Muscle layer of duodenum (tissue), 2 donors: ENCODE results near the gene ATG16L2.

Experiments
- H3K27ac ChIP-seq: one replicate; pipeline ENCODE4 v1.7.0; 2013; ENCODE audit warnings: mild to moderate bottlenecking, low read length
- H3K27me3 ChIP-seq: one replicate; pipeline ENCODE4 v1.7.0; 2013; ENCODE audit warnings: low read depth, mild to moderate bottlenecking, control low read depth, low read length
- H3K36me3 ChIP-seq, 2 donors: one replicate each; pipeline ENCODE4 v1.7.0; 2013; ENCODE audit warnings: low read length in 2 of 2, control low read depth in 1 of 2, mild to moderate bottlenecking in 1 of 2; ENCODE audit not compliant: insufficient read depth in 2 of 2, control insufficient read depth in 1 of 2
- H3K4me1 ChIP-seq, 2 donors: one replicate each; pipeline ENCODE4 v1.7.0; 2013; ENCODE audit warnings: low read length in 2 of 2, mild to moderate bottlenecking in 2 of 2, control low read depth in 1 of 2, moderate library complexity in 1 of 2; ENCODE audit not compliant: insufficient read depth in 2 of 2, control insufficient read depth in 1 of 2
- H3K4me3 ChIP-seq, 2 donors: one replicate each; pipeline ENCODE4 v1.7.0; 2013; ENCODE audit warnings: low read length in 2 of 2, low read depth in 1 of 2, mild to moderate bottlenecking in 1 of 2
- H3K9me3 ChIP-seq, 2 donors: one replicate each; pipeline ENCODE4 v1.7.0; 2013; ENCODE audit warnings: low read length in 2 of 2, control low read depth in 1 of 2, mild to moderate bottlenecking in 1 of 2; ENCODE audit not compliant: control insufficient read depth in 1 of 2
- donor health status: healthy.

ATG16L2 gene

DNA sequence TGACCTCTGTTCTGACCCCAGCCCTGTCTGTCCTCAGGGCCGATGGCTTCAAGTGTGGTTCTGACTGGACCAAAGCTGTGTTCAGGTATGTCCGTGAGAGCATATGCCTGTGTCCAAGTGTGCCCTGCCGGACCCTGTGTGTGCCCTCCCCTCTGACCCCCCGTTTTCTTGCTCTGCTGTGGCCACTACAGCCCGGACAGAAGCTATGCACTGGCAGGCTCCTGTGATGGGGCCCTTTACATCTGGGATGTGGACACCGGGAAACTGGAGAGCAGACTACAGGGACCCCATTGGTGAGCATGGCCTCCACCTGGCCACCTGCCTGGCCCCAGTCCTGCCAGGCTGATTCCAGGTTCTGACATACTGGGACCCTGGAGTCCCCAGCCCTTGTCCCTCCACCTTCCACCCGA lies 14.5 kb downstream of the ATG16L2 start:
- peaks cover 0 to 13% of the 10 kb centered on the region in 2 donors for H3K4me1 ChIP-seq

GRCh38 chr11:72829178-72829577 lies 15.0 kb downstream of the ATG16L2 start:
- Histone ChIP-seq H3K4me3 (no peak overlapping the region), H3K27me3 (no peaks in the 10 kb centered on the region), H3K36me3 (peaks cover 8 to 18% of the 10 kb centered on the region in 2 donors), H3K27ac (no peak overlapping the region), H3K4me1 (peaks cover 2 to 13% of the 10 kb centered on the region in 2 donors), H3K9me3 (no peaks in the 10 kb centered on the region)

More for the DNA sequence above, 14.5 kb downstream of the ATG16L2 start:
- Histone ChIP-seq H3K27ac (no peak overlapping the region), H3K9me3 (no peaks in the 10 kb centered on the region), H3K4me3 (no peak overlapping the region), H3K27me3 (no peaks in the 10 kb centered on the region), H3K36me3 (peaks cover 8 to 18% of the 10 kb centered on the region in 2 donors)

DNA sequence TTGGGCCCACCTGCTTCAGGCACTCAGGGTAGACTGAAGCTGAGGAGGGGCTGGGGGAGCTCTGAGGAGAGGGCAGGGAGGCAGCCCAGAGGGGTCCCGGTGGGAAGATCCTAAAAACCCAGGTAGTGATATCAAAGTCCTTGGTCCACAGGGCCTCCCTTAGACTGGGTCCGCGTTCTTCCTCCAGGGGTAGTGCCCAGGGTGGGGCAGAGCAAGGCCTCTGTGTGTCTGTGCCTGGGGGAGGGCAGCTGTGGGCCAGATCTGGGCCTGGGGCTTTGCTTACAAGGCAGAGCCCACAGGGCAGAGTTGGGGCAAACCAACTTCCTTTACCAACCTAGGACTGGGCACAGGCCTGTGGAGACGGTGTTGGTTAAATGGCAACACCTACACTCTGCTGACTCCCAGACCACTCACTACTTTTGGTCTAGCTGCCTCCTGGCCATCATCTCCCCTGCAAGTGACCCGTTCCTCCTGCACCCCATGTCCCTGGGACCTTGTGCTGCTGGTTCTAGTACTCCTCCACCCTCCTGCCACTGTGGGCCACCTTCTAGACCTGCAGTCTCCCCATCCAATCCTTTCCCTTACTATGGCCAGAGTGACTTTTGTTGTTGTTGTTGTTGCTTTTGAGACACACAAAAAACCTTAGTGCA lies 15.8 kb downstream of the ATG16L2 start:
- H3K4me3 ChIP-seq = no peak overlapping the region
- H3K36me3 ChIP-seq = peaks cover 8 to 18% of the 10 kb centered on the region in 2 donors
- H3K4me1 ChIP-seq = peaks cover 5 to 13% of the 10 kb centered on the region in 2 donors
- no peaks in the 10 kb centered on the region for H3K9me3 ChIP-seq
- H3K27me3 ChIP-seq = no peaks in the 10 kb centered on the region
- no peak overlapping the region for H3K27ac ChIP-seq

GRCh38 chr11:72831521-72832300 lies 17.5 kb downstream of the ATG16L2 start:
- Histone ChIP-seq H3K4me1 (peaks cover 11 to 13% of the 10 kb centered on the region in 2 donors), H3K27ac (no peak overlapping the region), H3K27me3 (no peaks in the 10 kb centered on the region), H3K4me3 (no peak overlapping the region), H3K9me3 (no peaks in the 10 kb centered on the region), H3K36me3 (peaks cover 8 to 13% of the 10 kb centered on the region in 2 donors)

DNA sequence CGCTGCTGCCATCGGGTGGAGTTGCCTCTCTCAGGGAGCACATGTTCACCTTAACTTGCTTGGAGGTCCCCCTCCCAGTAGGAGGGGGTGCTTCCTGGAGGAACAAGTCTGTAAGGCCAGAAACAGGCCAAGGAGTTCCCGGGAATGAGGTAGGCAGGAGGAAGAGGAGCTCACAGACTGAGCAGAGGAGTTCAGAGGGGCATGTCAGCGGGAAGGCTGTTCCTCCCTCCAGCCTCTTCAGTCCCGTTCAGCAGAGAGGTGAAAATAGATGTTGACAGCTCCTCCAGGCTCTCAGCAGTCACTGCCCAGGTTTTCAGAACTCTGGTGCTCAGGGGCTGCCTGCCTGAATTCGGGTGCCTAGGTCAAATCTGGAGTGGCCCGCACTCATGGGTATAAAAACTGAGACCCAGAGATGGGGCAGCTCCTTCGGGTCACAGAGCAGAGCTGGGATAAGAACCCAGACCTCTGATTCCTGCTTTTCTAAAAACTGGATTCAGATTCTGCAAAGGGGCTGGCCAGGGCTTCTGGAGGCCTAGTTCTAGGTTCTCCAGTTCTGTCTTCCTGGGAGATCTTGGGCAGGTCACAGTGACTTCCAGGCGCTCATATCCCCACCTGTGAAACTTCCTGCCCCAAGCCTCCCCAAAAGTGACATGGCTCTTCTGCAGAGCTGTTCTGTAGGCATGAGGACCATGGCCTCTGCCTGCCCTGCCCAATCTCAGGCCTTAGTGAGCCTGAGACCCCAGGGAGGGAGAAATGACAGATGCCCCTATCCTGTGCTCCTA lies 18.3 kb downstream of the ATG16L2 start:
- peaks cover 11 to 13% of the 10 kb centered on the region in 2 donors for H3K4me1 ChIP-seq
- no peaks in the 10 kb centered on the region for H3K9me3 ChIP-seq
- H3K27ac ChIP-seq = no peak overlapping the region
- no peak overlapping the region for H3K4me3 ChIP-seq
- no peaks in the 10 kb centered on the region for H3K27me3 ChIP-seq
- H3K36me3 ChIP-seq = peaks cover 8 to 17% of the 10 kb centered on the region in 2 donors

DNA sequence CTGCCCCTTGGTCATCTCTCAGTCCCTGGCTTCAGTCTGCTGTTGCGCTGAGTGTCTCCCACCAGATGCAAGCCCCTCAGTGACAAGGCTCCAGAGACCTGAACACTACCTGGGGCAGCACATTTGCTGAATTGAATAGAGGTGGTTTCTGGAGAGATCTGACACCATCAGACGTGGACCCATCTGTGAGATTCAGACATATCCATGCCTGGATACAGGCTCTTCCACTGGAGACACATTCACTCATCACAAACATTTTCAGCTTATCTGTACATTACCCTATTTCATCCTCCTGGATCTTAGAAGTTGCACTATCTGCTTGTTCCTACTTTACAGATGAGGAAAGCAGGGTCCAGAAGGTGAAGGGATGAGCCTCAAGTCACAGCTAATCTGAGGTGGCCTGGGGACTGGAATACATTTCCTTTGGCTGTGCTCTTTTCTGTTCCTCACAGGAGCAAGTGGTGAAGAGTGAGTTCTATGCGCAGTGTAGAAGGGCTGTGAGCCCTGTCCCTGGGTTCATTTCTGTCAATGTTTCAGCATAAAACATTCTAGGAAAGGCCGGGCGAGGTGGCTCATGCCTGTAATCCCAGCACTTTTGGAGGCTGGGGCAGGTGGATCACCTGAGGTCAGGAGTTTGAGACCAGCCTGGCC lies 19.0 kb downstream of the ATG16L2 start:
- H3K36me3 ChIP-seq = peaks cover 13 to 21% of the 10 kb centered on the region in 2 donors
- H3K4me3 ChIP-seq = no peak overlapping the region
- H3K9me3 ChIP-seq = no peaks in the 10 kb centered on the region
- peaks cover 11 to 13% of the 10 kb centered on the region in 2 donors for H3K4me1 ChIP-seq
- no peak overlapping the region for H3K27ac ChIP-seq
- no peaks in the 10 kb centered on the region for H3K27me3 ChIP-seq

GRCh38 chr11:72833811-72834493 lies 19.7 kb downstream of the ATG16L2 start:
- H3K4me1 ChIP-seq = peaks cover 11 to 13% of the 10 kb centered on the region in 2 donors
- no peaks in the 10 kb centered on the region for H3K9me3 ChIP-seq
- H3K27me3 ChIP-seq = no peaks in the 10 kb centered on the region
- no peak overlapping the region for H3K4me3 ChIP-seq
- peak overlapping the region; percentile 58 for H3K27ac ChIP-seq
- H3K36me3 ChIP-seq = peaks cover 12 to 21% of the 10 kb centered on the region in 2 donors

DNA sequence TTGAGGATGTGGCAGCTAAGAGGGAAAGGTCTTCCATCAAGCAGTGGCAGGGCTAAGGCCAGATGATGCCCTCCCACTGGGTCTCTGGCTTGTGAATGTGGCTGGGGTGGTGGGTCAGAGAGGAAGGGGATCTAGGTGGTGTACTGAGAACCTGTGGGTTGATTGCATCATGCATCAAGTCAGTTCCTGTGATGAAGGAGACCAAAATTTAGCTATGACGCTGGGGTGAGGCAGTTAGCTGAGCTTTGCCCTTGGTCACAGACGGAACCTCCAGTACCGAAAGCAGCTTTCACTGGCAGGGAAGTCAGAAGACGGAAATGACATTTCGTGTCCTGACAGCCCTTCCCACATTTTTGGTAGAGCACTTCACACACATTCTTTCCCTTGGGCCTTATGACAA lies 20.7 kb downstream of the ATG16L2 start:
- no peaks in the 10 kb centered on the region for H3K9me3 ChIP-seq
- H3K36me3 ChIP-seq = peaks cover 13 to 27% of the 10 kb centered on the region in 2 donors
- peaks cover 11 to 13% of the 10 kb centered on the region in 2 donors for H3K4me1 ChIP-seq
- H3K4me3 ChIP-seq = no peak overlapping the region
- no peak overlapping the region for H3K27ac ChIP-seq
- H3K27me3 ChIP-seq = no peaks in the 10 kb centered on the region

DNA sequence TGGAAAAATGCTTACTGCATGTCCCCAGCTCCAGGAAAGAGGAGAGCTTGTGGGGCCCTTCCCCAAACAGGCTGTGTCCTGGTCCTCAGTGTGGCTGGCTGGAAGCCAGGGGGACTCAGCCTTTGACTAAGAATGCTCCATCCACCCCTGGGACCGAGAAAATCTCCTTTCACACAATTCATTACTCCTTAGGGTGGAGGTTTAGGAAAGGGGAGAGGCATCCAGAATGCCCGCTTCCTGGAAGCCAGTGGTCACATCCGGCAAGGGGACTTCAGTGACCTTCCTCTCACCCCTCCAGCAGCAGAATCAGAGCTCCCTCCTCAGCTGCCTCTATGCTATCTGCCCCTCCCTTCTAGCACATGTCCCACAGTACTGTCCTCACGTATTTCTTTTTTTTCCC lies 21.9 kb downstream of the ATG16L2 start:
- H3K27ac ChIP-seq = no peak overlapping the region
- H3K9me3 ChIP-seq = no peaks in the 10 kb centered on the region
- peaks cover 20 to 39% of the 10 kb centered on the region in 2 donors for H3K36me3 ChIP-seq
- H3K27me3 ChIP-seq = no peaks in the 10 kb centered on the region
- no peak overlapping the region for H3K4me3 ChIP-seq
- H3K4me1 ChIP-seq = peaks cover 11 to 13% of the 10 kb centered on the region in 2 donors

DNA sequence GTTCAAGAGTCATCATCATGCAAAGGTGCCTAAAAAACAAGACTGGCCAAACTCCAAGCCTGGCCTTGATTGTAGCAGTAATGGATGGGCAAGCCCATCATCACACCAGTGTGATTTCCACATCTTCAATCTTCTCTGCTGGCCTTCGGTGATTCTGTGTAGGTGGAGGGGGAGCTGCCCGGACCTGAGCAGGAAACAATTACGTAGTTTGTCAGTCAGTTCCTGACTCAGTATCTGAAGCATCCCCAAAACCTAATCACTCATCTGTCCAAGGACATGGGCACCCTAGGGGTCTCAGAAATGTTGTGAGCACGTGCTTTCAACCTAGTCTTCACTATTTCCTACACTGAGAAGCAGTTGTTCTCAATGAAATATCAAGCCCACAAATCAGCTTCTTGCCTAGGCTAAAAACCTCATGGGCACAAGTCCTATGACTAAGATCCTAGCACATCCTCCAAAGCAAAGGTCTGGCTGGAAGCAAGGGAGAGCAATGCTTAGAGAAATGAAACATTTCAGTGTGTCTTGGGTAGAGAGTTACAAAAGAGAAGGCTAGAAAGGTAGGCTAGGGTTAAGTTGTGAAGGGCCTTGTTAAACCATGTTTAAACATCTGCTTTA lies 24.6 kb downstream of the ATG16L2 start:
- no peak overlapping the region for H3K27ac ChIP-seq
- H3K9me3 ChIP-seq = no peaks in the 10 kb centered on the region
- no peak overlapping the region for H3K4me3 ChIP-seq
- peaks cover 28 to 58% of the 10 kb centered on the region in 2 donors for H3K36me3 ChIP-seq
- no peaks in the 10 kb centered on the region for H3K27me3 ChIP-seq
- H3K4me1 ChIP-seq = peaks cover 0 to 11% of the 10 kb centered on the region in 2 donors
